Kasumi-1 (cell line): ENCODE measurements around the gene DYNLL1.
A peak's percentile ranks its signal among the peaks of the same experiment; 100 is the strongest.
"Not testable (repeated sequence)": the region's sequence is repeated elsewhere in the genome, so short reads cannot be mapped to it uniquely, and the experiment has no call there.

Experiments used
- DNase-seq, 2 experiments: peaks; one replicate each; lab custom pipeline; 2025; lab: John Stamatoyannopoulos, UW

The DYNLL1 gene

DNA sequence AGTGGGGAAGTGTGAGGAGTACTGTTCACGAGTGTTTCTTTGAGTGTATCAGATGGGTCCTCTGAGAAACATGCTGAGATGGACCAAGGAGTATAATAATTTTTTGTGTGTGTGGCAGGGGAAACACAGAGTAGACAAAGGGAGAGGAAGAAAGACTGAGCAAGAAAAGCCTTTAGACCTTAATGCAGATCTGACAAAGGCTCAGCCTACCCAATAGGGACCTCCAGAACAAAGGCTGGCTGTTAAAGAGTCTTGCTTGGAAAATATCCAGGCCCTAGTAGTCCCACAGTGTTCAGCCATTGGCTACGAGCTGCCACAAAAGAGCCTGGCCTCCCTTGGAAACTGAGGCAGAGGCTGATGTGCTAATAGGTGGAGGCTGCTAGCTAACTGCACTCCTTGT is 19.6 kb downstream of the DYNLL1 start:
- no peak for DNase-seq

DNA sequence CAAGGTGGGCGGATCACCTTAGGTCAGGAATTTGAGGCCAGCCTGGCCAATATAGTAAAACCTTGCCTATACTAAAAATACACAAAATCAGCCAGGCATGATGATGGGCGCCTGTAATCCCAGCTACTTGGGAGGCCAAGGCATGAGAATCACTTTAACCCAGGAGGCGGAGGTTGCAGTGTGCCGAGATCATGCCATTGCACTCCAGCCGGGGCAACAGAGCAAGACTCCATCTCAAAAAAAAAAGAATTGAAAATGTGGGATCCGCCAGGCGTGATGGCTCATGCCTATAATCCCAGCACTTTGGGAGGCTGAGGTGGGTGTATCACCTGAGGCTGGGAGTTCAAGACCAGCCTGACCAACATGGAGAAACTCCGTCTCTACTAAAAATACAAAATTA is 23.4 kb downstream of the DYNLL1 start:
- DNase-seq, result not testable (repeated sequence)

DNA sequence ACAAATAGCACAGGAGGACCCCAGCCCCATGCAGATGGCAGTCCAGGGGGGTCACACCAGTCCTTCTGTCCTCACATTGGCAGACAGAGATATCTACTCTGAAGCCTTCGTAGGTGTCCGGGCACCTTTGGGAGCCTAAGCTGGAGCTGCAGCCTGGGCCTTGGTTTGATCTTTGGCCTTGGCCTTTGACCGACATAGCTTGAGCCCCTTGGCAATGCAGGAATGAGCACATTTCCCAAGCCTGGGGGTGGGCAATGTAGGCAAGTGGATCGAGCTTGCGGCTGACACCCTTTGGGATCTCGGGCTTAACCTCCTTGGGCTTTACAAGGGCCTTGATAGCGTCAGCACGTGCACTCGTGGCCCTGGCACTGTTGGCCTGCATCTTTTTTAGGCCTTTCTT is 26.7 kb downstream of the DYNLL1 start:
- no peak for DNase-seq

DNA sequence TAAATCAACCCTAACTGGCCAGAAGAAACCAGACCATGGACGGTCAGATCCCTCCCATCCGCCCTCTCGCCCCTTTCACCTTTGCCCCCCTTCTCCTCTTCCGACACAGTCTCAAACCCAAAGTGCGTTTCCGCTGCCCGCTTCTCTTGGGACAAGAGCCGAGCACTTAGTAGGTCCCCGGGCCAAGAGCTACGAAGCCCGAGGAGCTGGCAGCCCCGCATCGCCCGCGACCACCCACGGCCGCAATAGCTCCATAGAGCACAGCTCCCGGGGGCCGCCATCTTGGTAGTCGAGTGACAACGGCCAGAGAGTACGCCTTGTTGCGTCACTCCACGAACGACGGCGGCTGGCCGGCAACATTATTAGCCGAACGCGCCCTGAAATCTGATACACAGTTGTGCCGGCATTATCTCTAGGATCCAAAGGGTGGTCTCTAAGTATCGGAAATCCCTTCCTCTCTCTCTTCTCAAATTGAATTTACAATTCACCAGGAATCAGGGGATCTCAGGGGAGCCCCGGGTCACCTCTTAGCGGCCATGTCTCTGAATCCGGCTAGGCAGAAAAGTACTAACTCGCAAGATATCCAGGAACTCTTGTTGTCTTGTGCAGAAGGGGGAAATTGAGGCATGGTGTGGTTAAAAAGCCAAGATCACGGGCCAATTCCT is 33.1 kb downstream of the DYNLL1 start, which contains the start of gene COQ5:
Gene COQ5, minus strand, starts transcription at position 298 of the 665 bp plus-strand sequence. Its CDS starts 17 bp downstream, at position 281.
- DNase-seq, result peak; percentile 87 to 95

DNA sequence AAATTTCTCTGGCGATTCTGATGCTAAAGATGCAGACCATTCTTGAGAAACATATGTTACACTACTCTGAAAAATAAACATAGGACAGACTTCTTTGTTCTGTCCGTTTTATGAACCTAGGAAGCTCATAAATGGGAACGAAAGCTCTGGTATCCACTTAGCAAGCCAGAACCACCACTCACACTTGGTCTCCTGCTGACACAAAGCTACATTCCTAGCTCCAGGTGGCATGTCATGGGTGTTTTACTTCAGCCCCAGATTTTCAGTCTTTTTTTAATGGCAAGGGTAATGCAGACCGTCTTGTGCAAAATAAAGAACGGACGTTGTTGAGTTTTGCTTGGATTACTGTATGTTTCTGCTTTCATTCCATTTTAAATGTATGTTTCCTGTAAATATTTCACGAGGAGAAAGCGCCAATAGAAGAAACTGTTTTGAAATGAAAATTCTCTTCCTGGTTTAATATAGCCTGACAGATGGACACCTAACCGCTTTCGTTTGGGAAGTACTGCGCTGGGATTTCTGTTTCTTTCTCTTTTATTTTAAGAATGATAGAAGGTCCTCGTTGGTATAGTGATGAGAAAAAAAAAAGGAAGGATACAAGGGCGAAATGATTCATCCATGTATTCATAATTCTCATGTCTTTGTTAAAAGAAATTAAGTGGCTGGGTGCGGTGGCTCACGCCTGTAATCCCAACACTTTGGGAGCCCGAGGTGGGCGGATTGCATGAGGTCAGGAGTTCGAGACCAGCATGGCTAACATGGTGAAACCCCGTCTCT is 33.9 kb downstream of the DYNLL1 start:
- peak; percentile 50 to 52 for DNase-seq

DNA sequence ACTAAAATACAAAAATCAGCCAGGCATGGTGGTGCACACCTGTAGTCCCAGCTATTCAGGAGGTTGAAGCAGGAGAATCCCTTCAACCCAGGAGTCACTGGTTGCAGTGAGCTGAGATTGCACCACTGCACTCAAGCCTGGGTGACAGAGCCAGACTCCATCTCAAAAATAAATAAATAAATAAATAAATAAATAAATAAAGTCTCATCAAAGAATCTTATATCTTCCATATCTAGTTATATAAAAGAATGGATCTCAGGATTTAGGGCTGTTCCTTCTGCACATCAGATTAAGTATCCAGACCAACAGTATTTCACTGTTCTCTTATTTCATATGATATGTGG is 34.5 kb downstream of the DYNLL1 start:
- not testable (repeated sequence) for DNase-seq

DNA sequence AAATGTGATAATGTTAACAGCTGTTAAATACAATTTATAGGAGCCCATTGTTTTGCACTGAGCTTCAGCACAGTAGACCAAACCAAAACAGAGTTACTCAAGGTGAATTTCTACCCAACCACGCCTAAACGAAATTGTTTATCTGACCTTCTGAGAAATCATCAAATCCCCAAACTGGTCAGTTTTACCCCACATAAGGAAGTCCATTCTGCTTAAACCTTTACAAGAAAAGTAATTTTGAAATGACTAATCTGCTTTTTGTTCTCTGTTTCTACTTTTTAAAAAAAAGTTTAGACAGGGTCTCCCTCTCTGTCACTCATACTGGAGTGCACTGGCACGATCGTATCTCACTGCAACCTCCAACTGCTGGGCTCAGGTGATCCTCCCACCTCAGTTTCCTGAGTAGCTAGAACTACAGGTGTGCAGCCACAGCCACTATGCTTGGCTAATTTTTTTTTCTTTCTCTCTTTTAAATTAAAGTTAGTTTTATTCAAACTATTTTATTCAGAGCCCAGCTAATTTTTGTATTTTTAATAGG is 36.9 kb downstream of the DYNLL1 start:
- no peak for DNase-seq

DNA sequence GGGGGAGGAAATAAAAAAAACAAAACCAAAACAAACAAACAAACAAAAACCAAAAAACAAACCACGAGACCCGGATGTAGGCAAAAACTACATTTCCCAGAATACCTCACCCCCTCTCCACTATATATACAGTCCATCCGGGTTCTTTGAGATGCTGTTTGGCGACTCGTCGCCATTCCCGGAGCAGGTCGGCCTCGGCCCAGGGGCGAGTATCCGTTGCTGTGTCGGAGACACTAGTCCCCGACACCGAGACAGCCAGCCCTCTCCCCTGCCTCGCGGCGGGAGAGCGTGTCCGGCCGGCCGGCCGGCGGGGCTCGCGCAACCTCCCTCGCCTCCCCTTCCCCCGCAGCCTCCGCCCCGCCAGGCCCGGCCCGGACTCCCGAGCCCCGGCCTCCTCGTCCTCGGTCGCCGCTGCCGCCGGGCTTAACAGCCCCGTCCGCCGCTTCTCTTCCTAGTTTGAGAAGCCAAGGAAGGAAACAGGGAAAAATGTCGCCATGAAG is 38.3 kb downstream of the DYNLL1 start, which contains the start of gene RNF10:
Gene RNF10, plus strand, starts transcription at position 154 of the 500 bp plus-strand sequence. CDS start 456 bp downstream, outside the sequence.
- peak; percentile 74 to 83 for DNase-seq

DNA sequence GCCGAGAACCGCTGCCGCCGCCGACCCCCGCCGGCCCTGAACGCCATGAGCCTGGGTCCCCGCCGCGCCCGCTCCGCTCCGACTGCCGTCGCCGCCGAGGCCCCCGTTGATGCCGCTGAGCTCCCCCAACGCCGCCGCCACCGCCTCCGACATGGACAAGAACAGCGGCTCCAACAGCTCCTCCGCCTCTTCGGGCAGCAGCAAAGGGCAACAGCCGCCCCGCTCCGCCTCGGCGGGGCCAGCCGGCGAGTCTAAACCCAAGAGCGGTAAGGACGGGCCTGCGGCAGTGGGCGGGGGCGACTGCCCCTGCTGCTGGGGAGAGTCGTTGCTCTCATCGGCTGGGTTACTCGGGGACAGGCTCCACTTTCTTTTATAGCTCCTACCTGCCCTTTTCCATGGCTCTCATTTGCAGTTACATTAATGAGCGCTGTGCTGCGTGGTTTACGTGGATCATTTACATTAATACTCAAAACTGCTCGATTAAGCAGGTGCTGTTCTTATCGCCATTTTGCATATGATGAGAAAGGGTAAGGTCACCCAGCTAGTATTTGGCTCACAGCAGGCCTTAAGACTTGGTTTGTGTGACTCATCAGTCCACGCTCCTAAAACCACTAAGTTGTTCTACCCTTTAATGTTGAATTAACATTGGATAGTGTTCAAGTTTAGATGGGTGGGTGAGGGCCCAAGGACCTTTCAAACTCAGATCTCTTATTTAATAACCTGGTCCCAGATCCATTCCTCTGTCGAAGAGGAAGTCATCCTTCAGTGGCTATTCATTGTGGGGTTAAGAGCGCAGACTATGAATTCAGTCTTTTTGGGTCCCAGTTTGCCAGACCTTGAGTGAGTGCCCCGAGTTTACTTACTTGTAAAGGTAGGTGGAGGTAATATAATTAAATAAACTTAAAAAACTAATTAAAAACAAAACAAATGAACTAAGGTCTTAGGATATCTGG is 39.1 kb downstream of the DYNLL1 start:
- peak; percentile 45 to 53 for DNase-seq

DNA sequence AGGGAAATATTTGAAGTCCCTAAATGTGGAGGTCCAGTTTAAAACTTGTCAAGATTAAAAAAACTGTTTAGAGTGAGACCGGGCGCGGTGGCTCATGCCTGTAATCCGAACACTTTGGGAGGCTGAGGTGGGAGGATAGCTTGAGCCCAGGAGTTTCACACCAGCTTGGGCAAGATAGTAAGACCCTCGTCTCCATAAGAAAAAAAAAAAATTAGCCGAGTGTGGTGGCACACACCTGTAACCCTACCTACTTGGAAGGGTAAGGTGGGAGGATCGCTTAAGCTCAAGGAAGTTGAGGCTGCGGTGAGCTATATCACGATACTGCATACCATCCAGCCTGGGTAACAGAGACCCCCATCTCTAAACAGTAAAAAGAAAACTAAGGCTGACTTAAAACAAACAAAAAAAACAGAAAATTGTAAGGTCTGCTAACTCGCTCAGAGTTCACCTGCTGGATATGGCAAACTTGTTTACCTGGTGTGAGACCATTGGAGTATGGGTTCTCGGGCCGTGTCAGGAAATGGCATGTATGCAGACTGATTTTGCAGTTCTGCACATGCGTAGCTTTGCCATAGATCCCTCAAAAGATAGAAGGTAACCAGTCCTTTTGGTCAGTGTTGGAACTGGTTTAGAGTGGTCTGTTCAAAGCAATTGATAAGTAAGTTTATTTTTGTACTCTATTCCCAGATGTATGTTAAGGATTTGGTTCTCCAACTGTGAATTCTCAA is 40.3 kb downstream of the DYNLL1 start:
- DNase-seq, result no peak

DNA sequence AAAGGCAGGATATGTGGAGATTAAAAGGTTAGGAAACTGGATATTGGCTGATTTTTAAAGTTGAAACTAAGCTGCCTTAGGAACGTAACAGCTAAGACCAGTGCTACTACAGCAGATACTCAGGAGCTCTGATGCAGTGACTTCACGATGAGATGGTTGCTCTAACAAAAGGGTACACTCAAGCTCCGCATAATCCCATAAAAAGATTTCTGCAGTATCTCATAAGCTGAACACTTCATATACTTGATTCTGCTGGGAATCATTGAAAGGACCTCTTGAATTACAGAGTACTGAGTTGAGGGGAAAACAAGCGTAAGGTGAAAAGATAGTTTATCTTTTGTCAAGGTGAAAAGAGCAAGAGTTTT is 41.9 kb downstream of the DYNLL1 start:
- no peak for DNase-seq

DNA sequence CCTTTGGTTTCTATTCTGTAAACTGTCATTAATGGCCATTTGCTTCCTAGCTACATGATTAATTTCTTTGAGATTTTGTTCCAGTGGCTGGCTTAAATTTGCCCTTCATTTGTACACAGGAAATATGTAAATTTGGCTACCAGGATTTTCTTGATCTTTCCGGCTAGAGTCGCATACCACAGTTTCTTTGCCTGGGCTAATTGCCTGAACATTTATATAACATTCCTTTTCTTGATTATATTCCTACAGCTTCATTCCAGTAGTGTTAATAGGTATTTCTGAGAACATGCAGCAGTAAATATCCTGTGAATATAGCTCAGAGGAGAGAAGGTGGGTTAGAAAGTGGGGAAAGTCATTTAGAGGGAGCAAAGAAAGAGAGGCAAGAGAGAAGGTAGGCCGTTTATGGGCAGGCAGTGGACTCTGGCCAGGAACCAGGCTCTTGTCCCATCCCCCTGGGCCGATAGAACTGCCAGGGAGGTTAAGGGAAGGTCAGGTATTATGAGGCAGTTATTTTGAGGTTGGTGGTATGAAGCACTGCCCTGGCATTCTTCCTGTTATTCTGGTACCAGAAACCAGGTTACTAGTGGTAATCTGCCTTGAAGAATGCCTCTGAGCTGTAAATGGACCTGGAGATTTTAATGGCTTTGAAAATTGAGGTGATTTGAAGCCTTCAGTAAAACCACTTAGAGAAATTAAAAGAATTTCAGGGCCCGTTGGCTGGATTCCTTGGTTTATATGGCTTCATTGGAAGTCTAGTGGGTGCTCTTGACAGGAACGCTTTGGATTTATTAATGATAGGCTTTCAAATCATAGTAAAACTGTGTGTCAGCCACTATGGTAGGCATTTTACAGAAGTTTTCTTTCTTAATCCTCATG is 42.6 kb downstream of the DYNLL1 start:
- no peak for DNase-seq

DNA sequence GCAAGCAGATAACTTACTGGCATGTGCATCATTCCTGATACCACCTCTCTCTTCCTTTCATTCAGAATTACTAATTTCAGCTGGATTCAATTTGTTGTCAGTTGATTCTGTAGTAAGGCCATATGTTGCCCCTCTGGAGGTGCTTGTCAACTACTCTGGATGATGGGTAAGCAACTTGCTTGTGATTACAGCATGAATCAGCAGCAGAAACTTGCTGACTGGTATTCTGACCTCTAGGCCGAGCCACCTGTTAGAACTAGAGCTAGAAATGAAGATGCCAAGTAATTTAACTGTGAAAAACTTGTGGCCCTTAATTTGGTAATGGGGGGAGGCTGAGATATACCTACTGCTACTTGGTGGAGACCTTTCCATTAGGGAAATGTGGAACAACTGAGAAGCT is 43.4 kb downstream of the DYNLL1 start:
- no peak for DNase-seq

DNA sequence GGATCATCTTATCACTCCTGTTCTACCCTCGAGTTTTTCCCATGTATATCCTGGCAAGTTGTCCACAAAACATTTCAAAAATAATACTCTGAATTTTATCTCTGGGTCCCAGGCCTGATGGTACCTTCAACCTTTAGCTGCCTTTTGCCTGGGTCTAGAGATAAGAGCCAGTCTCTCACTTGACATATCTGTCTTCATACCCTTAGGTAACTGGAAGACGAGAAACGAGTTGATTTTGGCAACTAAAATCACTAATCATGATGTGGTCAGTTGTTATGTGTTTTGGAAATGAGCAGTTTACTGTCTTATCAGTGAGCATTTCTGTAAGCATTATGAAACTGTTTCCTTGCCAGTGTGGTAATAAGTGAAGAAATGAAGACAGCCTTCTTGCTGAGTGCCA is 44.5 kb downstream of the DYNLL1 start:
- no peak for DNase-seq

DNA sequence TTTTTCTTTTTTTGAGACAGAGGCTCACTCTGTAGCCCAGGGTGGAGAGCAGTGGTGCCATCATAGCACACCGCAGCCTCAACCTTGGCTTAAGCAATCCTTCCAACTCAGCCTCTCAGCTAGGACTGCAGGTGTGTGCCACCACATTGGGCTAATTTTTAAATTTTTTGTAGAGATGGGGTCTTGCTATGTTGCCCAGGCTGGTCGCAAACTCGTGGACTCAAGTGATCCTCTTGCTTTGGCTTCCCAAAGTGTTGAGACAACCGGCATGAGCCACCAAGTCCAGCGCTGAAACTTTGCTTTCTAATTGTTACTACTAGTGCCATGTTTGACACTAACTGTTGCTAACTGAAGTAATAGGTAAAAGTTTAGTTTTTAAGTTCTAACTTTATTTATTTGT is 46.3 kb downstream of the DYNLL1 start:
- DNase-seq, result no peak

DNA sequence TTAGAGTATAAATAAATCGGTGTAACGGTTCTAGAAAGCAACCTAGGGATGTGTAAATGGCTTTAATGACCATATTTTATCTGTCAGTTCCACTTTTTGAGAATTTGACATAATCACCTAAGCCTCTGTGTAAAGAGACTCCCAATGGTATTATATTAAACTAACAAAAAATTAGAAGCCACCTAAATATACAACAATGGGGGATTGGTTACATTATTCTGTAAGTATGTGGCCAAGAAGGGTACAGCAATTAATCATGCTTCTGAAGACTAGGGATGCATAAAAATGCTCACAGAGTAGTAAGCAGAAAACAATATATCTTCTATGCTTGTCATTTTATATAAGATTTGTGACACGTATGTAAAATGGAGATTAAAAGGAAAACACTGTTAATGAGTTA is 48.8 kb downstream of the DYNLL1 start:
- no peak for DNase-seq

DNA sequence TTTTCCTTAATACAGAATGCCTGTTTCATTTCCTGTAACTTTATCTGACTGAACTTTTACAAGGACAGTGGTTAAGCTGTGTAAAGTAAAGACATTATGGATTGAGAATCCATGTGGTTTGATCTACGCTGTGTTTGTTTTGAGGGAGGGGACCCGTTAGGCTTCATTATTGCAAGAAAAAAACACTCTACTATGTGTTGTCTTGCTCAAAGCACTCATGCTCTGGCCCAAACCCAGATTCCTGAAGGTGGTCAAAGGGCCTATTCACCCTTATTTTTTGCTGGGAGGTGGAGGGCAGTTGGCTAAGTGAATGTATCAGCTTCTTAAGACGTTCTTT is 50.1 kb downstream of the DYNLL1 start:
- DNase-seq, result no peak
